NCI-H524 treated with DMSO at 0.1 percent for 48 hours (cell line): ENCODE data around the gene KCNQ5.

Experiments
- DNase-seq: peaks from one replicate; lab custom pipeline; 2025; lab: John Stamatoyannopoulos, UW

KCNQ5 gene

DNA sequence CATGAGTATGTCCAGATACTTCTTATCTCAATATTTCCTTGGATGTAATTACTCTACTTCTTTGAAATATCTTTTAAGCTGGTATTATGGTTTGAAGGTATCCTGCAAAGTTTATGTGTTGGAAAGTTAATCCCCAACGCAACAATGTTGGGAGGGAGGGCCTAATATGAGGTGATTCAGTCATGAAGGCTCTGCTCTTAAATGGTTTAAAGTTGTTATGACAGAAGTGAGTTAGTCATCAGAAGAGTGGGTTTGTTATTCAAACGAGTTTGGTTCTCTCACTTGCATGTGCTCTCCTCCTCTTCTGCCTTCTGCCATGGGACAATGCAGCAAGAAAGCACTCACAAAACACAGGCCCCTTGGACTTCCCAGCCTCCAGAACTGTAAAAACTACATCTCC, 176.3 kb downstream of the KCNQ5 start:
- DNase-seq, result no peak

DNA sequence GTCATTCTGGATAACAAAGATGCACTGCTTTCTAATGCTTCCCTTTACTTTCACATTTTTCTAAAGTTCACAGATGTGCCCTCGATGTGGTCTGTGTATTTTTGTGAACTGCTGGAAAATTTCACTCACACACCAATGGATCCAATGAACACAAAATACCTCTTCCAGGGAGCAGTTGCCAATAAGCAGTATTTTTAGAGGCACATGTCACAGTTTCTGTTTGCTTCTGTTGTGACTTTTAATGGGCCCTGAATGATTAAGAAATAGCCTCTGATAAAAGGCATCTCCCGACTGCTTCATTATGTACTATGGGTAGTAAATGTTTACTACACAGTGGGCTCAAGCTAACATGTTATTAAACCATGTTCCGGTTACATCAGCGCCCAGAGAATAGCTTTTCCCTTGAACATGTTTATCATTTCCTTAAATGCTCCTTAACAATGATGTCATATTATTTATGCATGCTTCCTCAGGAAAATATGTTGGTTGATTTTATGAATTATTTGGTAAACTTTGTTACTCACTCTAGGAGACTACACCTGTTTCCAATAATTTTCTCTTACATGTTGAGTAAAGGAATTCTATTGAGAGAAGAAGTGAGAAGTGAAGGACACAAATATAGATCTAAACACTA, 188.0 kb downstream of the KCNQ5 start:
- DNase-seq, result no peak

DNA sequence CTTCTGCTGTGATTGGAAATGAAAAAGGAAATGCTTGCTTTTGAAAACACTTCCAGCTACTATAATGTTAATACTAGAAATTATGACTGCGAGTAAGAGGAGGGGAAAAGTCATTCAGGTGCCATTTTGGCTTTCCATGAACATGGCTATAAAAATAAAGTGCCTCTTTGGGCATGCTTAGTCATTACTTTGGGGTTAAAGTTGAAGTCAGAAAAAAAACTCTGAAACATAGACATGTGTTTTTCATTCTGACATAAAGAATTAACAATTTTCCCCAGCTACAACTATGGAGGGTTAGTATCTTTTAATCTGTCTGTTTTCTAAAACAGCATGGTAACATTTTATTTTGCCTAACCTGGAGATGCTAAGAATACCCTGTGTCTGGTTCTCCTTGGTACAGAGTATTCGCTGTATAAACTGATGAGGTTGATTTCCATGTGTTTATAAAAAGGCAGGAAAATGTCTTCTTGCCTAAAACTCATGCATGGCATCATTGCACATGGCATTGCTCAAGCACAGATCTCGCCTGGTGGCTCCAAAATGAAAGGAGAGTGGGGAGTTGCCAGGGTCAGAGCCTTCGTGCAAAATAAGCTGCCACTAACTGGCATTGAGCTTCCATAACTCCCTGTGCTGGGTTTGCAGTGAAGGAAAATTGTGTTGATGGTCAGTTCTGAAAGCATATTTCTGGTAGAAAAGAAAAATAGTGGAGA, 188.9 kb downstream of the KCNQ5 start:
- DNase-seq, result no peak

DNA sequence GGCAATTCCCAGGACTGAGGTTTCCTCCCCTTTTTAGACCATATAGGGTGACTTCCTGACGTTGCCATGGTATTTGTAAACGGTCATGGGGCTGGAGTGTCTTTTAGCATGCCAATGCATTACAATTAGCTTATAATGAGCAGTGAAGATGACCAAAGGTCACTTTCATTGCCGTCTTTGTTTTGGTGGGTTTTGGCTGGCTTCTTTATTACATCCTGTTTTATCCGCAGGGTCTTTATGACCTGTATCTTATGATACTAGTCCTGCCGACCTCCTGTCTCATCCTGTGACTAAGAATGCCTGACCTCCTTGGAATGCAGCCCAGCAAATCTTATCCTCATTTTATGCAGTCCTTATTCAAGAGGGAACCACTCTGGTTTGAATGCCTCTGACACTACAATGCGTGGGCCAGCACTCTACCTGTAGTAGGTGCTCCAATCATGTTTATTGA, 190.1 kb downstream of the KCNQ5 start:
- no peak for DNase-seq

DNA sequence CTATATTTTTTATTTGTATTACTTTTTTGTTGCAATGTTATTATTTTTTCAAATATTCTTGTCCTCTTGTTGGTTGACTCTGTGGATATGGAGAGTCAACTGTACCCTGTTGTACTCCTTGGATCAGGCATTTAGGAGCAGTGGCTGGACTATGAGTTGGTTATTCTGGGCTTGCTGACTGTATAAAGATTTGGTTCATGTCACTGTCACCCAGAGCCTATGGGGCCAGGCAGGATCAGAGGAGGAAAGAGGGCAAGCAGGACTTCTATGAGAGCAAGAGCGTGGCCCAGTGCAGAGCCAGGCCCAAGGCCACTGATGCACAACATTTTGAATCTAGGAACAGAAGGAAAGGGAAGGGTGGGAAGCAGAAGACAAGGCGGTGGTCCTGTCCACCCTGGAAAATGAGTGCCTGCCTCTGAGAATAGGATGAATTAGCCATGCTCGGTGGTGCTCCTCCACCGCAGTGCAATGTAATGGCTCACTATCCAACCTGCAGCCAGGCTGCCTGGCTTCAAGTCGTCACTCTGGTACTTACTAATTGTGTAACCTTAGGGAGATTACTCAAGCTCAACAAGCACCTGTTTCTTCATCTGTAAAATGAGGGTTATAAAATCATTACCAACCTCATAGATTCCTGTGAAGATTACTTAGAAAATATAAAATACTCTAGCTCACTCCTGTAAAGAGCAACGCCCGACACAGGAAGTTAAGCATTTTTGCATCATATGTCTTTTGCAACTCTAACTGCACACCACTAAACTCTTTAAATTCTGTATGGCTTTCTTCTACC, 192.1 kb downstream of the KCNQ5 start:
- DNase-seq, result no peak

DNA sequence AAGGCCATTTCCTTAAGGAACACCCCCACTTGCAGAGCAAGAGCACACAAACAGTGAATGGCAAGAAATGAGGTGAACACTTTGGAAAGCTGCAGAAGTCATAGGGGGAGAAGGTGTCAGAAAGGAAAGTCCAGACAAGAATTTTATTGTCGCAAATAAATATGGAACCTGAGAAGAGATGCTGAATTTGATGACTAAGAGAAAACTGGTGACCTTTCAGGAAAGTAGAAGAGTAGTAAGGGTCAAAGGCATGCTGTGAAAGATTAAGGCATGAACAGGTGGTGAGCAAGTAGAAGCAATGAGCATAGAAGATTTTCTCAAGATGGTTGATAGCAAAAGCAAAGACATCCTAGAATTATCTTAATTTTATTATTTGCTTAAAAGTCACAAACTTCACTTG, 194.2 kb downstream of the KCNQ5 start:
- DNase-seq, result no peak

DNA sequence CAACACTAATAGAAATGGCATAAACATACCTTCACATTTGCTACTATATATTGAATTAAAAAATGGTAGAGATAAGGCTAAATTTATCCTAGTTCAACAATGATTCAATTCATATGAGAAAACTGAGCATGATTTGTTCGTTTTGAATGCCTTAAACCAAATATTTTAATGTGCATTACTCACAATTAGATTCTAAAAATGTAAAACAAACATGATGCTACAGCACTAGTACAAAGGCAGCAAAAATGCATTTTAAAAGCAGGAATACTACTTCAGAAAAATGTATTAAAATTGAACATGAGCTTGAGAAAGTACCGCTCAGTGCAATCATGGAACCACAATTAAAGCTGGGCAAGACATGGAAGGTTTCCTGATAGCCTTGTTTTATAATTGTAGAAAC, 195.3 kb downstream of the KCNQ5 start:
- DNase-seq, result no peak

DNA sequence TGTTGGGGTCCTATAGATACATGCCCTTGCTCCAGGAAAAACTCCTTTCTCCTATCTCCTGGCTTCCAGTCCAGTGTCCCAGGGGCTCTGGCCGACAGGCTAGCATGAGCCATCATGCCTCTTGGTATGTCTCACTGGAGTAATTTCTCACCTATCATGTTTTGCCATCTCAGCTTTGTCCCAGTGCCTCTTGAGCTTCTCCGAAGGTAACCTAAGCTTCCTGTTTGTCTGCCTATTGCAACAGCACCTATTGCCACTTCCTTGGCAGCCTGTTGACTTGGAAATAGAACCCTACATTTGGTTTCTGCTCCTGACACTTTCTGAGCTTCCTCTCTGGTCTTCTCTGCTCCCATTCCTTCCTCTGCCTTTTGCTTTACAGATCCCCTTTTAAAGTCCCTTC, 197.7 kb downstream of the KCNQ5 start:
- no peak for DNase-seq

DNA sequence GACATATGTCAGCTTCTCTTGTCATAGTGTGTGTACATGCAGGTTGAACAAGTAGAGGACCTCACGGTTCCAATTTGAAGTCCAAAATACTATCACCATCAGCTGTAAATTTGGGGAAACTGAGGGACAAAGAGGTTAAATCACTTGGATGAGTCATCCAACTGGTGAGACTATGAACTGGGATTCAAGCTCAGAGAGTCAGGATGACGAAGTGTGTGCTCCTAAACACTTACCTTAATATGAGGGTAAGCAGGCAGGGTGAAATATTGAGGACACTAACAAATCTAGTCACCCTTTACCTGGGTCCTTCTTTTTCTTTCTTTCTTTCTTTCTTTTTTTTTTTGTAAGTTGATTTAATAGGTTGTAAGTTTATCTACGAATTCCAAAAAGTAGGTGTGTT, 198.3 kb downstream of the KCNQ5 start:
- no peak for DNase-seq

DNA sequence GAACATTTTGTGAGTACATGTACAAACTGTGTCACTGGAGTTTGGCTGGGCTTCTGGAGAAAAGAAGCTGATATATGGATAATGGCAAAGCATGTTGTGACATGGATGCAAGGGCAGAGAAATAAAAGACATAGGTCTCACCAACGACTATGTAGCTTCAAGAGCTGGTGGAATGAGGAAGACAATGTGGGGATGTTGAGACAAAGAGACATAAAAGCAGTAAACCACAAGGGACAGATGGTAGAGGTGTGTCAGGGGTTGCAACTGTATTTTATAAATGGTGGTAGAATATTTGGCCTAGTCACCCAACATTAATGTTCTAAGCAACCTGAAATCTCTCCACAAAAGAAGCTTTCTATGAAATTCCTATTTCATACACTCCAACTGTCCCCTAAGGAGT, 199.0 kb downstream of the KCNQ5 start:
- DNase-seq, result no peak

DNA sequence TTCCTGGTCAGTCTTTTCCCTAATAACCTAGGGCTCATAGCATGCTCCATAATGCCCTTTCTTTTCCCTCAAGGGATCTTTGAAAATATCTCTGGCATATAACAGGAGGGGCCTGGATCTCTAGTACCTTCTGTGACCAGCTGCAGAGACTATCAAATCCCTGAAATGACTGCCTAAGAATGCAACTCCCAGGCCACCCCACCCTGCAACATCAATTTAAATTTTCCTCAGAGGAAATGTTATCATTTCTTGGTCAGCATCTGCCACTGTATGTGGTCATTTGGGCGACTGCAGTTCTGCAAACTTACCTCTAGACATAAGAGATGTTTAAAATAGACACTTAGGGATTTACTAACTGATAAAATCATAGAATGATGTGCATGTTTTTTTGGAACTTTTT, 200.2 kb downstream of the KCNQ5 start:
- no peak for DNase-seq

DNA sequence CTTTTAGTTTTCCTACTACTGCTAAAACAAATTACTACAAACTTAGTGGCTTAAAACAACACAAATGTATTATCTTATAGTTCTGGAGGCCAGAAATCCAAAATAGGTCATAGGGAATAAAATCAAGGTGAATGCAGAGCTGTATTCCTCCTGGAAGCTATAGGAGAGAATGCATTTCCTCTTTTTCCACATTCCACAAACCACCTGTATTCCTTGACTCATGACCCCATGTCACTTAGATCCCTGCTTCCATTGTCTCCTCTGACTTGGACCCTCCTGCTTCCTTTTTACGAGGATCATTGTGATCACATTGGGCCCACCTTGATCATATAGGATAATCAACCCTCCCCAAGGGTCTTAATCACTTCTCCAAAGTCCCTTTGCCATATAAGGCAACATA, 200.8 kb downstream of the KCNQ5 start:
- no peak for DNase-seq

DNA sequence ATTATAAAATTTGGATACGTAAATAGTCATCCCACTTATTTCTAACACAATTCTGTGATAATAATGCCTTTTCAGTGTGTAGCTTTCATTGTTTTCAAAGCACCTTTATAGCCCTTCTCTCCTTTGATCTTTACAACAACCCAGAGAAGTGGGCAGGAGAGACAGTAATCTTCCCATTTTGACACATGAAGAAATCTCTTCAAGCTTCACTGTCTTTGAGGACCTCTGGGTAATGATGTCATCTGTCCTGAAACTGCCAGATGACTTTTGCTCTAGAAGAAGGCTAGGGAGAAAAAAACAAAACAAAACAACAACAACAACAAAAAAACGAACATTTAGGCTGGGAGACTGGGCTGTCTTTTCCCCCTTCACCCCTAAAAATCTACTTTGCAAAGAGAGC, 203.0 kb downstream of the KCNQ5 start:
- no peak for DNase-seq

DNA sequence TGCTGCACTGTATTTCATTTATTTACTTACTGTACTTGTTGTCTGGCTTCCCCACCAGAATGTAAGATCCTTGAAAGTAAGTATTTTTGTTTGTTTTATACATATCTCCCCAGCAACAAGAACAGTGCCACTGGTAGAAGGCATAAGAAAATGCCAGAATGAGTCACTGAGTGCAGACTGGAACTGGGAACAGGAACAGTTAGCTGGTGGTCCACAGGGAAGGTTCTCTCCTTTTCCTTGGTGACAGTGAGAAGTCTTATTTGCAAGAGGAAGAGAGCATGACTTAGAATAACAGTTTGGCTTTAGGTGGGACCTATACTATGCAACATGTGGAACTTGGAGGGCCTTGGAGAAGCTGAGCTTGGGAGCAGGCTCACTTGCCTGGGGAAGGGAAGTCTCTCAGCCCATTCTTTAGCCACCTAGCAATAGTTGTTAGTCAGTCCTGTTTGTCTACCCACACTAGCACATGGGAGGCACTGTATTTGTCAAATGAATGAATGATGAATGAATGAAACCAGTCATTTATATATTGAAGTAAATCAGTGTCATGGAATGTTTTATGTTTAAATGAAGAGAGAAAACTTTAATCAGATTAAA, 203.5 kb downstream of the KCNQ5 start:
- no peak for DNase-seq

DNA sequence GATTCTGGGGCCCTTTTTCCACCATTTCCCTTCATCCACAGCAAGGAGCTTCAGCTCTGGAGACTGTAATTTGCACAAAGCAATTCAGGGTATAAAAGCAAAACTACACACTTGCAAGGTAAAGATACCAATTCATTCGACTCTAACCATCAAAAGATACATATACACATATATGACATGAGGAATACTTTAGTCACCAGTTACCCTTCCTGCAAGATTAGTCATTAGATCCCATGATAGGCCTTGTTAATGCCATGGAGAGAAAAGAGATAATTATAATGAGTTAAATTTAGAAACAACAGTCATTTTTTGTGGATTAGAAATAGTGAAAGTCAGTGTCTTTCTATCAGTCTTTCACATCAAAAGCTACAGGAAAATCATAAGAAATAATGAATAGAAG, 204.2 kb downstream of the KCNQ5 start:
- DNase-seq, result no peak

DNA sequence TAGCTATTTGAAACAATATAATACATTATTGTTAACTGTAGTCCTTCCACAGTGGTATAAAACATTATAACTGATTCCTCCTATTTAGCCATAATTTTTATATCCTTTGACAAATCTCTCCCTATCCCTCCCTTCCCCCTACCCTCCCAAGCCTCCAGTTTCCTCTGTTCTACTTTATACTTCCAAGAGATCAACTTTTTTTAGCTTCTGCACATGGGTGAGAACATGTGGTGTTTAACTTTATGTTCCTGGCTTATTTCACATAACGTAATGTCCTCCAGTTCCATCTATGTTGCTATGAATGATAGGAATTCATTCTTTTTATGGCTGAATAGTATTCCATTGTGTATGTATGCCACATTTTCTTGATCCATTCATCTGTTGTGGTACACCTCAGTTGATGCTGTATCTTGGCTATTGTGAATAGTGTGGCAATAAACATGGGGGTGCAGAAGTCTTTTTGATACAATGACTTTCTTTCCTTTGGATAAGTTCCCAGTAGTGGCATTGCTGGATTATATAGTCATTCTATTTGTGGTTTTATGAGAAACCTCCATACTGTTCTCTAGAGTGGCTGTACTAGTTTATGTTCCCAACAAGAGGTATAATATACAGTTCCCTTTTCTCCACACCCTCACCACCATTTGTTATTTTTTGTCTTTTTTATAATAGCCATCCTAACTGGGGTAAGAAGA, 205.0 kb downstream of the KCNQ5 start:
- no peak for DNase-seq

DNA sequence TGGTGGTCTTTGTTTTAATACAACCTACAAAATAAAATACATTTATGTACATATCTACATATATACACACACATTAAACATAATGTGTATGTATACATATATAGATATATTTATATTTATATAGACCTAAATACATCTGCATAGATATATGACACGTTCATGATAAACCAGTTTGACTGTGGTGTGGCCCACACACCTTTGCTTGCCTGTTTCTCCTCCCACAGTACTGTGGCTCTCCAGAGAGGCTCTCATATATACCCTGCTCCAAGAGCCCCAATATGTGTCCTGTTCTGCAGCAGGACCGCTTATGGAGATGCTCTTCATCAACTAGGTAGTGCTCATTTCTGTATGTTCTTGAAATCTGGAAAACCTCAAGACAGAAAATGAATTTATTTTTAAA, 207.0 kb downstream of the KCNQ5 start:
- DNase-seq, result no peak

DNA sequence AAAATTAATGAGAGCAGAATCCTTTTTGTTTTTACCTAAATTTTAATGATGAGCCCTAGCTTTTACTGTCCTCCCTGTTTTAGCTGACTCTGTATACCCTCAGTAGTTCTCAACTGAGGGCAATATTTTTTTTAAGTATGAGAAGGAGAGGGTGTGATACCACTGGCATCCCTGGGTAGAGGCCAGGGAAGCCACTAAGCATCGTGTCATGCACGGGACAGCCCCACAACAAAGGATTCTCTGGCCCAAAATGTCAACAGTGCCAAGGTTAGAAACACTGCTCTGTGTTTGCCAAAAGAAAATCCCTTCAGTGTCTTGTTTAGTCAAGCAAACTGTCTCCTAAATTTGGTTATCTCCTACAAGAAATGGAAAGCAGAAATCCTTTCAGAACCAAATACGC, 210.4 kb downstream of the KCNQ5 start:
- no peak for DNase-seq

DNA sequence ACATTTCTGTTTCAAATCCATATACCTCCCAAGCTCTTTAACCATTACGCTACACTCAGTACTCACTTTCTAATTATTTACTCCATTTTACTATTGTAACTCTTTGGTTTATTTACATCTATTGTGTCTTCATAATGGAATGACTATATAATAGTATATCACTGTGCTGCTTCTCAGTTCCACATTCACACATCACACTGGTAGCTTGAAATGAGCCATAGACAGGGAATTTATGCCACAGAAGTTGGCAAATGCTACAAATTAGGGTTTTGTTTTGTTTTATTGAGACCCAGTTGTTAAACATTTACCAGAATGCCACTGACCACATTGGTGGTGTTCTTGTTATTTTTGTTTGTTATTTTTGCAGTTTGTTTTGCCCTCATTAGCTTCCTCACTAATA, 213.9 kb downstream of the KCNQ5 start:
- no peak for DNase-seq

DNA sequence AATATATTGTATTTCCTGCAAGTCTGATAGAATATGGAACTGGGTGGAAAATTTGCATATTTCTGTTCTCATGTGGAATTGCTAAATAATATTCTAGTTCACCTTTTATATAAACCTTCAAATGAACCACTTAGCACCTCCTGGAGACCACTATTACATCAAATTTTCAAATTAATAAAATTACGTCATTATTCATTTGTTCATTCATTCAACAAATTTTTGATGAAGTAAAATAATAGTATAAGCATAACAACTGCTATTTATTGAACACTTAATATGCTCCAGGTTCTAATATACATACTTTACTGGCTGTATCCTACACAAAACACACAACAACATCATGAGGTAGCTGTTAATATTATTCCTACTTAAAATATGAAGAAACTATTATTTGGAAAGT, 215.1 kb downstream of the KCNQ5 start:
- no peak for DNase-seq

DNA sequence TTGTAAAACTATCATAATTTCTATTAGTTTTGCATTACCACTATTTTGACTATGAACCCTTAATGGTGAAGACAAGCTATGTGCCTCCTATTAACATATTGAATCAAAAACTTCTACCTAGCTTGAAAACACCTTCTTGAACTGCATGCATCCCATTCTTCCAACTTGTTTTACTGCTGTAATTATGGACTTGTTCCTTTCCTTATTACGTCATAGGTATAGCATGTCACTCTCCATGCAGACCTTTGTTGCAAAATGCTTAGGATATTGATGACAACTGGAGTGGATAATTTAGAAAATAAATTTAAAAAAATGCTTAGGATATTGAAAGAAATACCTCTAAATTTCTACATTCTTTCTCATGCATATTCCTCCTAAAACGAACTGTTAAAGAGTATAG, 219.3 kb downstream of the KCNQ5 start:
- DNase-seq, result no peak

DNA sequence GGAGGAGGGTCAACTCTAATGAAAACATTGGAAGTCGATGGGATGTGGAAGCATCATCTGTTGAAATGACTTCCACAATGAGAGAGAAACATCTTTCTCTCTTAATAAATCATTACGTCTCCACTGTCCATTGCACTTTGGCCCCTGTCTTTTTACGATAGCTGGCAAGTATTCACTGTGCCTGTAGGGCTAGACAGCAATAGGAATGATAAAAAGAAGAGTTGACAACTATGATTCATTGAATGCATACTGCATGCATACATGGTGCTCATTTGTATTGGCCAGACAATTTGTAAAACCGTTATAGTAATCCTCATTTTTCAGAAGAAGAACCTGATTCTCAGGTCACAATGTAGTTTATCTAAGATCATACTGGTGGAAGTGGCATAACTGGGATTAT, 220.3 kb downstream of the KCNQ5 start:
- DNase-seq, result no peak
